ENCODE results near the gene CHN2.

The CHN2 gene

GRCh38 chr7:29335188-29336083 is 140.9 kb downstream of the CHN2 start:
- no peak for DNase-seq (ENCODE audit: low read depth)

- DNase-seq (ENCODE audit: low read depth): no peak
These were observed 143.1 kb downstream of the CHN2 start for GRCh38 chr7:29337546-29338116.

- no peak for DNase-seq (ENCODE audit: low read depth)
These were observed 146.1 kb downstream of the CHN2 start for GRCh38 chr7:29340696-29341095.

GRCh38 chr7:29341156-29341555 is 146.6 kb downstream of the CHN2 start:
- DNase-seq (ENCODE audit: low read depth): no peak

GRCh38 chr7:29342761-29343160 is 148.2 kb downstream of the CHN2 start:
- DNase-seq (ENCODE audit: low read depth): no peak

GRCh38 chr7:29343399-29343798 is 148.8 kb downstream of the CHN2 start:
- peak; percentile 60 for DNase-seq (ENCODE audit: low read depth)

GRCh38 chr7:29344334-29344978 is 149.9 kb downstream of the CHN2 start:
- no peak for DNase-seq (ENCODE audit: low read depth)

- no peak for DNase-seq (ENCODE audit: low read depth)
These were observed 151.0 kb downstream of the CHN2 start for GRCh38 chr7:29345590-29345989.

- no peak for DNase-seq (ENCODE audit: low read depth)
These were observed 151.8 kb downstream of the CHN2 start for GRCh38 chr7:29346231-29346978.

GRCh38 chr7:29349362-29349761 is 154.8 kb downstream of the CHN2 start:
- DNase-seq (ENCODE audit: low read depth): no peak

GRCh38 chr7:29350351-29350750 is 155.8 kb downstream of the CHN2 start:
- no peak for DNase-seq (ENCODE audit: low read depth)

- DNase-seq (ENCODE audit: low read depth): no peak
These were observed 157.5 kb downstream of the CHN2 start for GRCh38 chr7:29352041-29352440.

GRCh38 chr7:29353810-29354209 is 159.2 kb downstream of the CHN2 start:
- no peak for DNase-seq (ENCODE audit: low read depth)

GRCh38 chr7:29354340-29354739 is 159.8 kb downstream of the CHN2 start:
- no peak for DNase-seq (ENCODE audit: low read depth)

GRCh38 chr7:29355388-29355787 is 160.8 kb downstream of the CHN2 start:
- DNase-seq (ENCODE audit: low read depth): no peak

GRCh38 chr7:29356631-29357030 is 162.1 kb downstream of the CHN2 start:
- DNase-seq (ENCODE audit: low read depth): no peak

GRCh38 chr7:29359482-29360093 is 165.0 kb downstream of the CHN2 start:
- DNase-seq (ENCODE audit: low read depth): no peak

- DNase-seq (ENCODE audit: low read depth): no peak
These were observed 166.4 kb downstream of the CHN2 start for GRCh38 chr7:29360633-29361625.

- no peak for DNase-seq (ENCODE audit: low read depth)
These were observed 167.8 kb downstream of the CHN2 start for GRCh38 chr7:29362380-29362779.

- DNase-seq (ENCODE audit: low read depth): no peak
These were observed 169.3 kb downstream of the CHN2 start for GRCh38 chr7:29363636-29364425.
